ENCODE data around the gene ZNF362. TPM values are rescaled to one million over a fixed set of nuclear protein-coding genes. Genes with fewer than 3 reads are reported as not detected.

ZNF362 gene
- total RNA-seq, 1 donor from 2014 or later: 5.1 TPM

GRCh38 chr1:33244809-33245186 is 11.5 kb upstream of the ZNF362 start:
- no peak for DNase-seq (ENCODE audit: low read depth, low spot score)

GRCh38 chr1:33246171-33246570 is 10.1 kb upstream of the ZNF362 start:
- no peak for DNase-seq (ENCODE audit: low read depth, low spot score)

DNA sequence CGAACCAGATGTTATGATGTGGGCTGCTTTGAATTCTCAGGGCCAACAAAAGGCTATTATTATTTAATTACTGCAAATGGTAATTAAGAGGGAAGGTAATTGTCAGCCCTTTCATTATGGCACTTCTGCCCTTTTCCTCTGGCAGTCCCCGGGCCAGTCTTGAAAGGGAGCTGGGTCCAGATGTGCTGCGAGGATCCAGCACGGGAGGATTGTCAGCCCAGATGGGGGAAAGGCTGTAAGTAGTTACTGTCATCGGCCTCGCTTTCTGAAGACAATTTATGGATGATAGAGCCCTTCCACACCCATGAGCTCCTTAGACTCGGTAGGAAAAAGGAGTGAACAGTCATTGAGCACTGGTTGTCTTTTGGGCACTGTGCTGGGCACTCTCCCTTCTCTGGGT is 8.7 kb upstream of the ZNF362 start:
- DNase-seq (ENCODE audit: low read depth, low spot score): no peak

GRCh38 chr1:33248244-33248643 is 8.0 kb upstream of the ZNF362 start:
- no peak for DNase-seq (ENCODE audit: low read depth, low spot score)

- DNase-seq (ENCODE audit: low read depth, low spot score): no peak
Observed at GRCh38 chr1:33249422-33249821, 6.9 kb upstream of the ZNF362 start.

GRCh38 chr1:33250217-33250616 is 6.1 kb upstream of the ZNF362 start:
- DNase-seq (ENCODE audit: low read depth, low spot score): no peak

DNA sequence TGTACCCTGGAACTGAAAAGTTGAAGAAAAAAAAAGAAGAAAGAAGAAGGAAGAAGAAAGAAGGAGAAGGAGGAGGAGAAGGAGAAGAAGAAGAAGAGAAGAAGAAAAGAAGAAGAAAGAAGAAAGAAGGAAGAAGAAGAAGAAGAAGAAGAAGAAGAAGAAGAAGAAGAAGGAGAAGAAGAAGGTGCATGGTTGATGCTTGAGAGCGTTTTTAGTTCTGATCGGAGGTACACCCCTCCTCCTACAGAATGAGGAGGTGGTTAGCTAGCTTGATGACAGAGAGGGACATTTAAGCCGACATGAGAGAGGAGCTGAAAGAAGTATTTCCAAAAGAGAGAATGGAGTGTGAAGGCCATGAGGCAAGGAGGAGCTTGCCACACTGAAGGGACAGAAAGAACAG is 5.6 kb upstream of the ZNF362 start:
- DNase-seq (ENCODE audit: low read depth, low spot score): no peak

GRCh38 chr1:33254491-33254890 is 1.8 kb upstream of the ZNF362 start:
- DNase-seq (ENCODE audit: low read depth, low spot score): no peak

DNA sequence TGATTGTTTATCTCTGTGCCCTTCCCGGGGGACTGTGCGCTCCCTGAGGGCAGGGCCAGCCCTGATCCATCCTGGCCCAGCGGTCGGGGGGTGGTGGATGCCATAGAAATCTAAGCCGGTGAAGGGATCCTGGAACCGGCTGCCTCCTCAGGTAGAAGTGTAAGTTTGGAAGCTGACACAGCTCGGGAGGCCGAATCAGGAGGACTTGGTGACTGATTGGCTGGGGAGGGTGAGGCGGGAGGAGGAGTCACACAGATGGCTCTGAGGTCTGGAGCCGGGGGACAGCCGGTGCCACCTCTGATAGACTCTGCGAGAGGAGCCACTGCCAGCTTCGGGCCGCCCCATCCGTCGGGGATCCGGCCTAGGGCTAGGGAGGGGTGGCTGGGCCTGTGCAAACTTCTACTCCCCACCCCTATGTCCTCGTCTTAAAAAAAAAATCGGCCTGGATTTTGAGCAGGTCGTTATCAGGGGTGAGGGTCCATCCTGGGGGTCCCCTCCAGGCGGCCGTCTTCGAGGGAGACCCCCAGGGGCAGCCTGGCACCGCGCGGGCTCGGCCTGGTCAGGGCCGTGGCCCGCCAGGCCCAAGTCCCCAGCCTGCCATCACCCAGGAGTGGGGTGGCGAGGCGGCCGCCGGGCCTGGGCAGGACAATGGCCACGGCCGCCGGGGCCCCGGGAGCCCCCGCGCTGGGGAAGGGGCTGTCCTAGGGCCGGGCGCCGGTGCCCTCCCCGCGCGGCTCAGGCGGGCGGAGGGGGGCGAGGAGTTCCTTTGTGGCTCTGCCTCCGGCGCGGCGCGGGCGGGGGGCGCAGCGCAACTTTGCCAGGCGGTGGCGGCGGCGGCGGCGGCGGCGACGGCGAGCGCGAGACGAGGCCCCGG is 708 bp upstream of the ZNF362 start:
- DNase-seq (ENCODE audit: low read depth, low spot score): no peak

DNA sequence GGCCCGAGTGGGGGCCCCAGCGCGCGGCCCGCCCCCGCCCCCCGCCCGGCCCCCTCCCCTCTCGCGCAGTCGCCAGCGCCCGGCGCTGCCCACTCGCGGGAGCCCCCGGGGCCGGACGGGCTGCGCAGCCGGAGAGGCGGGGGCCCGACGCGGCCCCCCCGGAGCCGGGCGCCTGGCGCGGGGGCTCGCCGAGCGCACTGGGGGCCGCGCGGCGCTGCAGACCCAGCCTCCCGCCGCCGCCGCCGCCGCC is 146 bp upstream of the ZNF362 start:
- DNase-seq (ENCODE audit: low read depth, low spot score): no peak

- no peak for DNase-seq (ENCODE audit: low read depth, low spot score)
Observed at GRCh38 chr1:33257207-33257771, 997 bp downstream of the ZNF362 start.

GRCh38 chr1:33257772-33258712 is 1.8 kb downstream of the ZNF362 start:
- no peak for DNase-seq (ENCODE audit: low read depth, low spot score)

GRCh38 chr1:33258788-33259274 is 2.5 kb downstream of the ZNF362 start:
- DNase-seq (ENCODE audit: low read depth, low spot score): no peak

- DNase-seq (ENCODE audit: low read depth, low spot score): no peak
Observed at GRCh38 chr1:33259879-33260278, 3.6 kb downstream of the ZNF362 start.

- no peak for DNase-seq (ENCODE audit: low read depth, low spot score)
Observed at GRCh38 chr1:33260439-33260838, 4.1 kb downstream of the ZNF362 start.

DNA sequence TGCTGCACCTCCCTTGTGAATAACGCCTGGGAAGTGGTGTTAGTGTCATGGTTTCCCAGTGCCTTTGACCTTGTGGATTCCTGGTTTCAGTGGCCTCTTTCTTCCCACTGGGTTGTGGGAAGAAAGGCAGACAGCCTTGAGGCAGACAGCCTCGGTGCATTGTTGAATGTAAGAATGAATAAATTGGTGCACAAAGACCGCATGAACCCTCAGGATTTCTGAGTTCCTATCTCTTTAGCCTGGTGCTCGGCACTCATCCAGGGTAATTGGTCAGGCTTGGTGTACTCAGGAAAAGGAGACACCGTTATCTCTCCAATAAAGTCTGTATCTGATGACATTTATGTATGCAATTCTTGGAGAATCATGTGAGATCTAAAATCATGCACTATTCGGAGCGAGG is 5.1 kb downstream of the ZNF362 start:
- no peak for DNase-seq (ENCODE audit: low read depth, low spot score)

GRCh38 chr1:33263890-33264504 is 7.7 kb downstream of the ZNF362 start:
- no peak for DNase-seq (ENCODE audit: low read depth, low spot score)

DNA sequence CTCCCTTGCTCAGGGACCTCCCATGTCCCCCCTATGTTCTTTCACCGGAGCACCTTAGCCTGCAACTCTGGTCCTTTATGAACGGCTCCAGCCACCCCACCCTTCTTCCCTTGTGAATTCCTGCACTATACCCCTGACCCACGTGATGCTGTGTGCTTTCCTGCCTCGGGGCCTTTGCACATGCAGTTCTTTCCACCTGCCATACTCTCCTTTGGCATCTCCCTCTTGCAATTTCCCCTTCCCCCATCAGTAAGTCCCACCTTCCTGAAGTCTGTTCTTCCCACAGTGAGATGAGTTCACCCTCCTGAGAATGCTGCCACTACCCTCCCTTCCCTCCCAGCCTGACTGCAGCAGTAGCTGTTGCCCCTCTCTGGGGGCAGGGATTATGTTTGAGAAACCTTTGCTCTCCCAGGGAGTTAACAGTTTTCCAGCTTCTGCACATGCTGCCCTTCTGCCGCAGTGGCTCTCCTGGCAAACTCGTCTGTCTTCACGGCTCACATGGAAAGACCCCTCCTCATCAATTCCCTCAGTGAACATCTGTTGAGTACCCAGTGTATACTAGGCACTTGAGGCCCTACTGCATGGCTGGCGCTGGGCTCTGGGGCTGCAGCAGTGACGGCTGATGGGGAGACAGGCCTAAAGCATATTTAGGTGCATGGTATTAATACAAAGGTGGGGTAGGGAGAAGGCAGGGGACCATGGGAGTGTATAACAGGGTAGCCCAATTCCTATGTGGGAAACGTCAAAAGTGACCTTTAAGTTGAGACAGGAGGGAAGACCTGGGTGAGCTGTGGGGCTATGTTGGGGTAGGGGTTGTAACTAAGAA is 9.7 kb downstream of the ZNF362 start:
- DNase-seq (ENCODE audit: low read depth, low spot score): no peak

GRCh38 chr1:33266766-33267165 is 10.5 kb downstream of the ZNF362 start:
- no peak for DNase-seq (ENCODE audit: low read depth, low spot score)

DNA sequence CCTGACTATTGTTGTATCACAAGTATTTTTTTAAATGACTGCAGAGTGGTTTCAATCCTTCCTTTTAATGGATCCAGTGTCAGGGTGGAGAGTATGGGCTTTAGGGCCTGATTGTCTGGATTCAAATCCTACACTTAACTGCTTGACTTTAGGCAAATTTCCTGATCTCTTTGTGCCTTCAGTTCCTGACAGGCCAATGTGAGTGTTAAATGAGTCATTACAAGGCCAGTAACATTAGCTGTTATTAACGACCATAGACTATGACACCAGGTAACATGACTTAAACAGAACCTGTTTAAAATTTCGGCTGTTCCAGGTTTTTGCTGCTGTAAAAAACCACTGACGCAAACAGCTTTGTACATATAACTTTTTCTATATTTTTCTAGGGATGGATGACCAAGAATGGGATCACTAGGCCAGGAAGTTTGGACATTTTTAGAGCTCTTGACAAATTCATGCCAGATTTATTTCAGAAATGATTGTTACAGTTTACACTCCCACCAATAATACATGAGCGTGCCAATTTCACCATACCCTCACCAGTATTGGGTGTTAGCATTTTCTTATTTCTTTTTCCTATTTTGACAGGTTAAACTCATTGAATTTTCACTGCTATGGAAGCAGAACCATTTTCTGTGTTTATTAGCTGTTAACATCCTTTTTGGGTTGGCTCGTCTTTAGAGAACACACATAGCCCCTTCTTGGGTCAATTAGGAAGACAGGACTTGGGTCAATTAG is 11.3 kb downstream of the ZNF362 start:
- no peak for DNase-seq (ENCODE audit: low read depth, low spot score)
